Nephron (organoid): ENCODE measurements around the gene RPL39L.

ENCODE experiments used
- H3K27ac Mint-ChIP-seq, 3 experiments: 2 replicates each; pipeline ENCODE4 v1.8.0; 2020; ENCODE audit warnings: mixed read lengths in 3 of 3, mild to moderate bottlenecking in 2 of 3, moderate library complexity in 1 of 3
- H3K27me3 Mint-ChIP-seq: 2 replicates; pipeline ENCODE4 v1.8.0; 2021; ENCODE audit warnings: low read depth, mild to moderate bottlenecking, moderate library complexity, mixed read lengths
- H3K36me3 Mint-ChIP-seq: 2 replicates; pipeline ENCODE4 v1.8.0; 2020; ENCODE audit warnings: low read depth, mixed read lengths
- H3K4me1 Mint-ChIP-seq: 2 replicates; pipeline ENCODE4 v1.8.0; 2020; ENCODE audit warnings: mixed read lengths
- H3K4me3 Mint-ChIP-seq, 3 experiments: 2 replicates each; pipeline ENCODE4 v1.8.0; 2020; ENCODE audit warnings: mild to moderate bottlenecking in 3 of 3, mixed read lengths in 3 of 3, moderate library complexity in 2 of 3
- H3K9me3 Mint-ChIP-seq: 2 replicates; pipeline ENCODE4 v1.8.0; 2020; ENCODE audit warnings: mixed read lengths
- CTCF ChIP-seq, 3 experiments: fragments of 200-600 bp; sonication (generic); IDR thresholded peaks; one replicate each; pipeline ENCODE4 v1.5.0; 2021; ENCODE audit warnings: antibody characterized with exemption in 3 of 3; ENCODE audit not compliant: unreplicated experiment in 3 of 3

The RPL39L gene

GRCh38 chr3:187086831-187087230 is 52.5 kb downstream of the RPL39L start:
- Mint-ChIP-seq H3K4me3 (no peak overlapping the region), H3K27me3 (no peaks in the 10 kb centered on the region), H3K4me1 (peaks cover 19% of the 10 kb centered on the region), H3K27ac (no peak overlapping the region), H3K9me3 (peaks cover 43% of the 10 kb centered on the region), H3K36me3 (peaks cover 11% of the 10 kb centered on the region)
- TF ChIP-seq CTCF (IDR thresholded peaks at IDR 0.05; ENCODE audit: unreplicated experiment in 3 of 3), result no peak

GRCh38 chr3:187085933-187086332 is 53.4 kb downstream of the RPL39L start:
- H3K4me1 Mint-ChIP-seq, result peaks cover 19% of the 10 kb centered on the region
- peaks cover 11% of the 10 kb centered on the region for H3K36me3 Mint-ChIP-seq
- H3K27me3 Mint-ChIP-seq, result no peaks in the 10 kb centered on the region
- no peak overlapping the region for H3K4me3 Mint-ChIP-seq
- no peak overlapping the region for H3K27ac Mint-ChIP-seq
- peaks cover 35% of the 10 kb centered on the region for H3K9me3 Mint-ChIP-seq
- TF ChIP-seq CTCF (IDR thresholded peaks at IDR 0.05; ENCODE audit: unreplicated experiment in 3 of 3), result no peak

GRCh38 chr3:187085021-187085666 is 54.2 kb downstream of the RPL39L start:
- H3K27me3 Mint-ChIP-seq, result no peaks in the 10 kb centered on the region
- peaks cover 19% of the 10 kb centered on the region for H3K4me1 Mint-ChIP-seq
- TF ChIP-seq CTCF (IDR thresholded peaks at IDR 0.05; ENCODE audit: unreplicated experiment in 3 of 3), result no peak
- H3K4me3 Mint-ChIP-seq, result no peak overlapping the region
- no peak overlapping the region for H3K27ac Mint-ChIP-seq
- H3K9me3 Mint-ChIP-seq, result peaks cover 29% of the 10 kb centered on the region
- H3K36me3 Mint-ChIP-seq, result peaks cover 11% of the 10 kb centered on the region

GRCh38 chr3:187084580-187084979 is 54.7 kb downstream of the RPL39L start:
- Mint-ChIP-seq H3K4me3 (no peak overlapping the region), H3K27me3 (no peaks in the 10 kb centered on the region), H3K36me3 (peaks cover 14% of the 10 kb centered on the region), H3K9me3 (peaks cover 26% of the 10 kb centered on the region), H3K4me1 (peaks cover 19% of the 10 kb centered on the region), H3K27ac (no peak overlapping the region)
- TF ChIP-seq CTCF (IDR thresholded peaks at IDR 0.05; ENCODE audit: unreplicated experiment in 3 of 3), result no peak

- Mint-ChIP-seq H3K4me3 (no peak overlapping the region), H3K27me3 (no peaks in the 10 kb centered on the region), H3K27ac (no peak overlapping the region), H3K9me3 (peaks cover 23% of the 10 kb centered on the region), H3K36me3 (peaks cover 18% of the 10 kb centered on the region), H3K4me1 (peaks cover 19% of the 10 kb centered on the region)
- TF ChIP-seq CTCF (IDR thresholded peaks at IDR 0.05; ENCODE audit: unreplicated experiment in 3 of 3), result no peak
Measured at GRCh38 chr3:187084126-187084525, 55.2 kb downstream of the RPL39L start.

GRCh38 chr3:187082758-187083375 is 56.4 kb downstream of the RPL39L start:
- Mint-ChIP-seq H3K9me3 (peaks cover 13% of the 10 kb centered on the region), H3K27ac (peak overlapping the region in 1 of 3 experiments; percentile 27), H3K4me3 (no peak overlapping the region), H3K36me3 (peaks cover 26% of the 10 kb centered on the region), H3K27me3 (no peaks in the 10 kb centered on the region), H3K4me1 (peaks cover 14% of the 10 kb centered on the region)
- no peak for TF ChIP-seq CTCF (IDR thresholded peaks at IDR 0.05; ENCODE audit: unreplicated experiment in 3 of 3)
